HCT116 (cell line): Measurements from ENCODE around the gene TEK. TPM values are rescaled to one million over a fixed set of nuclear protein-coding genes. Genes with fewer than 3 reads are reported as not detected.

Experiments used
- ATAC-seq: fragments of 200-7000 bp; cut with Tn5 transposase; 2 replicates; pipeline ENCODE4 v1.9.1; 2020; ENCODE audit warnings: mild to moderate bottlenecking, moderate library complexity
- BruUV-seq: library from RNA; stranded (reverse); fragments of 400-500 nt; replicated peaks from 2 replicates; lab custom pipeline; 2021; lab: Mats Ljungman, UMichigan
- CTCF ChIA-PET: fragments of 300-600 bp; sonication (Branson Sonifier 250); formaldehyde crosslinking; loops from one replicate; lab custom pipeline; 2021; ENCODE audit warnings: antibody characterized with exemption; lab: Charles Lee
- POLR2A ChIA-PET: fragments of 300-600, 350-600 bp; sonication (Branson Sonifier 250); formaldehyde crosslinking; loops from one replicate; lab custom pipeline; 2021; ENCODE audit warnings: antibody characterized with exemption; lab: Charles Lee
- RAD21 ChIA-PET, 2 experiments: fragments of 300-600 bp; sonication (Branson Sonifier 250); formaldehyde crosslinking; loops; one replicate each; lab custom pipeline; 2023; ENCODE audit warnings: low total read pairs in 2 of 2; ENCODE audit not compliant: uncharacterized antibody in 2 of 2, unreplicated experiment in 2 of 2, low non-redundant PET in 1 of 2; lab: Charles Lee
- DNase-seq: peaks from one replicate; pipeline ENCODE4 v3.0.0-alpha.2; 2010; ENCODE audit warnings: low read depth, low spot score
- H2AFZ ChIP-seq: fragments of 200-600 bp; shearing (Covaris generic), sonication (generic); 2 replicates; pipeline ENCODE4 v1.6.1; 2017; ENCODE audit warnings: low read depth, mixed run types, mixed read lengths, antibody characterized with exemption, low read length; ENCODE audit not compliant: poor library complexity, severe bottlenecking
- H3K27ac ChIP-seq: 2 replicates; pipeline ENCODE4 v1.5.1; 2012; ENCODE audit warnings: low read depth, low read length
- H3K27me3 ChIP-seq: fragments of 200-600 bp; sonication (generic); 2 replicates; pipeline ENCODE4 v1.6.1; 2016; ENCODE audit warnings: mixed run types, low read length, mixed read lengths; ENCODE audit not compliant: insufficient read depth
- H3K36me3 ChIP-seq, 2 experiments: fragments of 200-500 bp in 1 of 2; fragments of 200-600 bp in 1 of 2; sonication (Bioruptor generic) in 1 of 2; sonication (generic) in 1 of 2; 2 replicates each; pipeline versions ENCODE4 v1.5.1 to v1.6.1; 2014 to 2016; ENCODE audit warnings: low read length in 2 of 2, inconsistent platforms in 1 of 2, mixed read lengths in 1 of 2, mixed run types in 1 of 2; ENCODE audit not compliant: insufficient read depth in 2 of 2, control insufficient read depth in 1 of 2
- H3K4me1 ChIP-seq, 2 experiments: fragments of 200-600 bp in 1 of 2; sonication (generic) in 1 of 2; 2 replicates each; pipeline versions ENCODE4 v1.5.1 to v1.6.1; 2012 to 2017; ENCODE audit warnings: low read length in 2 of 2, inconsistent platforms in 1 of 2, mild to moderate bottlenecking in 1 of 2, mixed read lengths in 1 of 2, mixed run types in 1 of 2, moderate library complexity in 1 of 2; ENCODE audit not compliant: insufficient read depth in 2 of 2, control insufficient read depth in 1 of 2
- H3K4me2 ChIP-seq: fragments of 200-600 bp; sonication (generic); 2 replicates; pipeline ENCODE4 v1.6.1; 2017; ENCODE audit warnings: mixed run types, low read length, mixed read lengths
- H3K4me3 ChIP-seq, 2 experiments: fragments of 200-600 bp in 1 of 2; sonication (generic) in 1 of 2; replicated peaks in 1 of 2; 2 replicates each; pipeline ENCODE4 v1.5.1; 2011 to 2016; ENCODE audit warnings: low read length in 2 of 2, control low read depth in 1 of 2, low read depth in 1 of 2, mild to moderate bottlenecking in 1 of 2, mixed read lengths in 1 of 2, mixed run types in 1 of 2
- H3K79me2 ChIP-seq: fragments of 200-600 bp; sonication (generic); 2 replicates; pipeline ENCODE4 v1.6.1; 2017; ENCODE audit warnings: mild to moderate bottlenecking, mixed run types, low read length, moderate library complexity, mixed read lengths; ENCODE audit not compliant: insufficient read depth
- H3K9ac ChIP-seq: fragments of 200-600 bp; sonication (generic); 2 replicates; pipeline ENCODE4 v1.6.1; 2016; ENCODE audit warnings: low read length, mixed read lengths
- H3K9me2 ChIP-seq: fragments of 200-600 bp; sonication (generic), shearing (Covaris generic); 2 replicates; pipeline ENCODE4 v1.6.1; 2017; ENCODE audit warnings: mixed run types, mild to moderate bottlenecking, moderate library complexity; ENCODE audit not compliant: insufficient read depth
- H3K9me3 ChIP-seq, 2 experiments: fragments of 200-500 bp in 1 of 2; fragments of 200-600 bp in 1 of 2; sonication (Bioruptor generic) in 1 of 2; sonication (generic) in 1 of 2; 2 replicates each; pipeline ENCODE4 v1.6.1; 2014 to 2017; ENCODE audit warnings: low read length in 2 of 2, mixed read lengths in 2 of 2, inconsistent platforms in 1 of 2, low read depth in 1 of 2, mild to moderate bottlenecking in 1 of 2, mixed run types in 1 of 2, moderate library complexity in 1 of 2; ENCODE audit not compliant: control insufficient read depth in 1 of 2, insufficient read depth in 1 of 2
- H4K20me1 ChIP-seq: fragments of 200-600 bp; sonication (generic), shearing (Covaris generic); 2 replicates; pipeline ENCODE4 v1.6.1; 2017; ENCODE audit warnings: mixed run types, mild to moderate bottlenecking, moderate library complexity; ENCODE audit not compliant: insufficient read depth
- JUND ChIP-seq: IDR thresholded peaks from 2 replicates; pipeline ENCODE4 v1.6.1; 2012
- POLR2AphosphoS5 ChIP-seq: IDR thresholded peaks from 2 replicates; pipeline ENCODE4 v1.6.1; 2011; ENCODE audit warnings: mild to moderate bottlenecking, low read depth, low read length, moderate library complexity
- RAD21 ChIP-seq: IDR thresholded peaks from 2 replicates; pipeline ENCODE4 v1.6.1; 2012; ENCODE audit warnings: low read depth, mild to moderate bottlenecking
- SIN3A ChIP-seq: IDR thresholded peaks from 2 replicates; pipeline ENCODE4 v1.6.1; 2012; ENCODE audit warnings: low read depth
- SP1 ChIP-seq: IDR thresholded peaks from 2 replicates; pipeline ENCODE4 v1.6.1; 2012; ENCODE audit warnings: low read depth
- SRF ChIP-seq: IDR thresholded peaks from 2 replicates; pipeline ENCODE4 v1.6.1; 2012; ENCODE audit warnings: low read depth
- TCF7L2 ChIP-seq: IDR thresholded peaks from 2 replicates; pipeline ENCODE4 v1.7.0; 2011; ENCODE audit warnings: borderline replicate concordance, inconsistent platforms; ENCODE audit not compliant: insufficient read depth, insufficient read length; ENCODE audit errors: extremely low read depth
- ZFX ChIP-seq: fragments of 450-650 bp; IDR thresholded peaks from 2 replicates; pipeline ENCODE4 v1.6.1; 2017
- intact Hi-C: fragments of 100-400 bp; cut with micrococcal nuclease; formaldehyde crosslinking; loops from 2 replicates; pipeline ENCODE4 v1.10.0; 2022
- total RNA-seq: library from RNA; stranded (reverse); gene quantifications from one replicate; pipeline ENCODE4 v1.2.1, GENCODE V29; 2021; ENCODE audit not compliant: unreplicated experiment
- TF ChIP-seq, protein P1 (sequence below): IDR thresholded peaks from 2 replicates; pipeline ENCODE4 v1.6.1; 2012
- TF ChIP-seq, protein P2 (sequence below): IDR thresholded peaks from 2 replicates; pipeline ENCODE4 v1.6.1; 2012
- TF ChIP-seq, protein P3 (sequence below), 3 experiments: fragments of 200-600 bp in 1 of 3; sonication (generic) in 1 of 3; IDR thresholded peaks in 2 of 3; conservative IDR thresholded peaks in 1 of 3; 2 replicates each; pipeline ENCODE4 v1.5.1; 2012 to 2017; ENCODE audit warnings: low read depth in 2 of 3, low read length in 2 of 3, antibody characterized with exemption in 1 of 3, borderline replicate concordance in 1 of 3, control low read depth in 1 of 3, mild to moderate bottlenecking in 1 of 3, mixed read lengths in 1 of 3, mixed run types in 1 of 3, moderate library complexity in 1 of 3; ENCODE audit not compliant: insufficient read depth in 1 of 3

The TEK gene
- total RNA-seq, 1 experiment from 2014 or later, result 0.15 TPM

DNA sequence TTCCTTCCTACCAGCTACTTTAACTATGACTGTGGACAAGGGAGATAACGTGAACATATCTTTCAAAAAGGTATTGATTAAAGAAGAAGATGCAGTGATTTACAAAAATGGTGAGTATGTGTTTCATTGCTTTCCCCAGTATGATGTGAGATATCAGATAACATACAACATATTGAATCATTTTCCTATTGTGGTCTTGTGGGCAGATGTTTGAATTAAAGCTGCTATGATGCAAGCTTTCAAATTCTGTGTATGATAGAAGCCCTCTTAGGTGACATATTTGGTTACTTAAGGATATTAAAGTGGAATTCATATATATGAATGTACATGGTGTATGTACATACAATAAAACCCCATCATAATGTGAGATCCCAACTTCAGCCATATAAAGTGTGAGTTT, 59.5 kb downstream of the TEK start:
- no peak for DNase-seq
- Histone ChIP-seq H3K4me3 (no peak overlapping the region), H4K20me1 (no peaks in the 10 kb centered on the region), H3K36me3 (no peaks in the 10 kb centered on the region), H3K9me3 (no peaks in the 10 kb centered on the region), H3K27ac (no peak overlapping the region)
- CTCF ChIA-PET, result no interaction called here
- intact Hi-C loops, result loop anchor here (5.0 kb wide), 1 partner anchor 141 kb away; no protein-coding TSS in a partner anchor
- TF ChIP-seq, protein P1, sequence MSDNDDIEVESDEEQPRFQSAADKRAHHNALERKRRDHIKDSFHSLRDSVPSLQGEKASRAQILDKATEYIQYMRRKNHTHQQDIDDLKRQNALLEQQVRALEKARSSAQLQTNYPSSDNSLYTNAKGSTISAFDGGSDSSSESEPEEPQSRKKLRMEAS, result no peak
- TF ChIP-seq, protein P2, sequence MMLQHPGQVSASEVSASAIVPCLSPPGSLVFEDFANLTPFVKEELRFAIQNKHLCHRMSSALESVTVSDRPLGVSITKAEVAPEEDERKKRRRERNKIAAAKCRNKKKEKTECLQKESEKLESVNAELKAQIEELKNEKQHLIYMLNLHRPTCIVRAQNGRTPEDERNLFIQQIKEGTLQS, result no peak
- TF ChIP-seq SIN3A, result no peak
- TF ChIP-seq ZFX, result no peak
- no peak for TF ChIP-seq JUND
- TF ChIP-seq SP1, result no peak
- TF ChIP-seq SRF, result no peak
- TF ChIP-seq POLR2AphosphoS5, result no peak
- TF ChIP-seq TCF7L2, result no peak
- TF ChIP-seq, protein P3, sequence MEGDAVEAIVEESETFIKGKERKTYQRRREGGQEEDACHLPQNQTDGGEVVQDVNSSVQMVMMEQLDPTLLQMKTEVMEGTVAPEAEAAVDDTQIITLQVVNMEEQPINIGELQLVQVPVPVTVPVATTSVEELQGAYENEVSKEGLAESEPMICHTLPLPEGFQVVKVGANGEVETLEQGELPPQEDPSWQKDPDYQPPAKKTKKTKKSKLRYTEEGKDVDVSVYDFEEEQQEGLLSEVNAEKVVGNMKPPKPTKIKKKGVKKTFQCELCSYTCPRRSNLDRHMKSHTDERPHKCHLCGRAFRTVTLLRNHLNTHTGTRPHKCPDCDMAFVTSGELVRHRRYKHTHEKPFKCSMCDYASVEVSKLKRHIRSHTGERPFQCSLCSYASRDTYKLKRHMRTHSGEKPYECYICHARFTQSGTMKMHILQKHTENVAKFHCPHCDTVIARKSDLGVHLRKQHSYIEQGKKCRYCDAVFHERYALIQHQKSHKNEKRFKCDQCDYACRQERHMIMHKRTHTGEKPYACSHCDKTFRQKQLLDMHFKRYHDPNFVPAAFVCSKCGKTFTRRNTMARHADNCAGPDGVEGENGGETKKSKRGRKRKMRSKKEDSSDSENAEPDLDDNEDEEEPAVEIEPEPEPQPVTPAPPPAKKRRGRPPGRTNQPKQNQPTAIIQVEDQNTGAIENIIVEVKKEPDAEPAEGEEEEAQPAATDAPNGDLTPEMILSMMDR (IDR thresholded peaks at IDR 0.05 in 2 of 3, conservative IDR thresholded peaks at IDR 0.05 in 1 of 3; ENCODE audit: borderline replicate concordance in 1 of 3, insufficient read depth in 1 of 3, low read depth in 2 of 3, low read length in 2 of 3), result no peak
- no peak for TF ChIP-seq RAD21
- TF ChIP-seq, all 23 proteins: peak for 0
- POLR2A ChIA-PET, result no interaction called here
- Histone ChIP-seq H3K4me1 (no peaks in the 10 kb centered on the region; a peak in 1 of 4 replicates), H3K9me2 (no peaks in the 10 kb centered on the region), H2AFZ (no peak overlapping the region), H3K4me2 (no peak overlapping the region), H3K79me2 (no peaks in the 10 kb centered on the region), H3K9ac (no peak overlapping the region), H3K27me3 (no peaks in the 10 kb centered on the region)
- RAD21 ChIA-PET, result no interaction called here
- no peak for ATAC-seq
- no TSS peak for BruUV-seq
